ENCODE data around the gene PLXNA4. TPM values are rescaled to one million over a fixed set of nuclear protein-coding genes. Genes with fewer than 3 reads are reported as not detected.

Gene PLXNA4
- total and polyA plus RNA-seq, 8 donors, result 0.19 to 1.6 (median 0.47) TPM

DNA sequence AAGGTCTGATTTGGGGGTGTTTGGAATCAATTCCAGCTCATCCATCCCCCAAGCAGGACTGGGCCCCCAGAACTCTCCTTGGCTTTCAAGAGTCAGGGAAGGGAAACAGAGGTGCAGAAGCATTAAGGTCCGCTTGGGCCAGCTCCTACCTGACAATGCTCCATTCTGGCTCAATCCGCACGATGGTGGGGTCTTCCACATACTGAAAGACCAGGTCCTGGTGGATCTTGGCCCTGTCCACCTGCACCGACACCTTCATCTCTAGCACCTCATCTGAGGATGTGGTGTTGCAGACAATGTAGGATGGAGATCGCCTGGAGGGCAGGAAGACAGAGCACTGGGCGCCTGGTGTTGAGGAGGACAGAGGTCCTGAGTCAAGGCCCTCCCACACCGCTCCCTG lies 391.1 kb downstream of the PLXNA4 start:
- no peaks in the 10 kb centered on the region for H3K36me3 ChIP-seq
- intact Hi-C loops (cut with DNase I), result no loop called here
- ATAC-seq, result no peak
- H3K9me3 ChIP-seq, result peaks cover 0 to 4% (median 0%) of the 10 kb centered on the region in 4 donors
- WGBS, 2 donors, result 86 to 94% methylated on average over 7 of the region's 7 CpGs
- no peak for FAIRE-seq
- H3K4me1 ChIP-seq, result no peaks in the 10 kb centered on the region
- no peak overlapping the region for H3K27ac ChIP-seq
- TF ChIP-seq, protein P1, sequence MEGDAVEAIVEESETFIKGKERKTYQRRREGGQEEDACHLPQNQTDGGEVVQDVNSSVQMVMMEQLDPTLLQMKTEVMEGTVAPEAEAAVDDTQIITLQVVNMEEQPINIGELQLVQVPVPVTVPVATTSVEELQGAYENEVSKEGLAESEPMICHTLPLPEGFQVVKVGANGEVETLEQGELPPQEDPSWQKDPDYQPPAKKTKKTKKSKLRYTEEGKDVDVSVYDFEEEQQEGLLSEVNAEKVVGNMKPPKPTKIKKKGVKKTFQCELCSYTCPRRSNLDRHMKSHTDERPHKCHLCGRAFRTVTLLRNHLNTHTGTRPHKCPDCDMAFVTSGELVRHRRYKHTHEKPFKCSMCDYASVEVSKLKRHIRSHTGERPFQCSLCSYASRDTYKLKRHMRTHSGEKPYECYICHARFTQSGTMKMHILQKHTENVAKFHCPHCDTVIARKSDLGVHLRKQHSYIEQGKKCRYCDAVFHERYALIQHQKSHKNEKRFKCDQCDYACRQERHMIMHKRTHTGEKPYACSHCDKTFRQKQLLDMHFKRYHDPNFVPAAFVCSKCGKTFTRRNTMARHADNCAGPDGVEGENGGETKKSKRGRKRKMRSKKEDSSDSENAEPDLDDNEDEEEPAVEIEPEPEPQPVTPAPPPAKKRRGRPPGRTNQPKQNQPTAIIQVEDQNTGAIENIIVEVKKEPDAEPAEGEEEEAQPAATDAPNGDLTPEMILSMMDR (IDR thresholded peaks at IDR 0.05), result no peak
- no peak for DNase-seq
- H3K4me3 ChIP-seq, result no peak overlapping the region
- H3K27me3 ChIP-seq, result no peaks in the 10 kb centered on the region

DNA sequence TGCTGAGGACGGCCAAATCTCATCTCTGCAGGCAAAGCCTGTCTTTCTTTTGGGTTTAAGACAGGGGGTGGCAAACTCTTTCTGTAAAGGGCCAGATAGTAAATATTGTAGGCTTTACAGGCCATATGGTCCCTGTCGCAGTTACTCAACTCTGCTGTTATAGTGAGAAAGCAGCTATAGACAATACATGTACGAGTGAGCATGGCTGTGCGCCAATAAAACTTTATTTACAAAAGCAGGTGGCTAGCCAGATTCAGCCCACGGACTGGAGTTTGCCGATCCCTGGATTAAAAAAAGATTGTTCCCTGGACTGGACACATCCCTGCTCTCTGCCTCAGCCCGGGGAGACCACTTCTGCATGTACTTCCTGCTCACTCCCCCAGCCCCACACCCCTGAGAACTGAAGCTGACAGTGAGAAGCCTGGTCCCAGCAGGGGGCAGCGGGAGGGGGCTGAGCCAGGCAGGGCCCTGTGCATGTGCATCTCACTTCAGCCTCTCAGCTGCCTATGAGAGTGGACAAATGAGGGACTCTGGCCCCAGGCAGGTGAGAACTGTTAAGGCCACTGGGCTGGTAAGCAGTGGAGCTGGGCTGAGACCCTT lies 392.4 kb downstream of the PLXNA4 start:
- no peak for FAIRE-seq
- Histone ChIP-seq H3K4me1 (no peaks in the 10 kb centered on the region), H3K36me3 (no peaks in the 10 kb centered on the region), H3K9me3 (peaks cover 0 to 4% (median 0%) of the 10 kb centered on the region in 4 donors), H3K4me3 (no peak overlapping the region), H3K27me3 (no peaks in the 10 kb centered on the region), H3K27ac (no peak overlapping the region)
- intact Hi-C loops (cut with DNase I), result no loop called here
- TF ChIP-seq, protein P1 (IDR thresholded peaks at IDR 0.05), result no peak
- no peak for DNase-seq
- WGBS, 2 donors, result 73 to 76% methylated on average over 8 of the region's 8 CpGs
- ATAC-seq, result no peak

DNA sequence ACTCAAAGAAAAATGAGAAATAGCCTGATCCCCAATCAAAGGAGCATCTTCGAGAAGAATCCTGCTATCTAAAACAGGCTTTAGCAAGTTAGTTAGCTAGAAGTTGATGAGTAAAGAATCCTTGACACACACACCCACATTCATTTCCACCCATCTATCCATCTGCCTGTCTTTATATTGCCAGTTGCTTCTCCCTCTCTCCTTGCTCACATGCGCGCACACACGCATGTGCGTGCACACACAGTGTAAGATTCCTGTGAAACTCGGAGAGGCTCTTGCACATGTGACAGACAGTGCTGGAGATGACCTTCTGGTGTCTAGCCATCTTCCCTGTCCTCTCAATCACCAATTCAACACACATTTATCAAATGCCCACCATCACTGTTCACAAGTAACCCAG lies 393.3 kb downstream of the PLXNA4 start:
- H3K27me3 ChIP-seq, result no peaks in the 10 kb centered on the region
- TF ChIP-seq, protein P1 (IDR thresholded peaks at IDR 0.05), result no peak
- intact Hi-C loops (cut with DNase I), result no loop called here
- no peaks in the 10 kb centered on the region for H3K36me3 ChIP-seq
- no peak for ATAC-seq
- DNase-seq, result no peak
- H3K4me1 ChIP-seq, result no peaks in the 10 kb centered on the region
- FAIRE-seq, result no peak
- WGBS, 2 donors, result 91% methylated on average over 6 of the region's 6 CpGs
- no peak overlapping the region for H3K4me3 ChIP-seq
- H3K9me3 ChIP-seq, result peaks cover 0 to 4% (median 0%) of the 10 kb centered on the region in 4 donors
- no peak overlapping the region for H3K27ac ChIP-seq

DNA sequence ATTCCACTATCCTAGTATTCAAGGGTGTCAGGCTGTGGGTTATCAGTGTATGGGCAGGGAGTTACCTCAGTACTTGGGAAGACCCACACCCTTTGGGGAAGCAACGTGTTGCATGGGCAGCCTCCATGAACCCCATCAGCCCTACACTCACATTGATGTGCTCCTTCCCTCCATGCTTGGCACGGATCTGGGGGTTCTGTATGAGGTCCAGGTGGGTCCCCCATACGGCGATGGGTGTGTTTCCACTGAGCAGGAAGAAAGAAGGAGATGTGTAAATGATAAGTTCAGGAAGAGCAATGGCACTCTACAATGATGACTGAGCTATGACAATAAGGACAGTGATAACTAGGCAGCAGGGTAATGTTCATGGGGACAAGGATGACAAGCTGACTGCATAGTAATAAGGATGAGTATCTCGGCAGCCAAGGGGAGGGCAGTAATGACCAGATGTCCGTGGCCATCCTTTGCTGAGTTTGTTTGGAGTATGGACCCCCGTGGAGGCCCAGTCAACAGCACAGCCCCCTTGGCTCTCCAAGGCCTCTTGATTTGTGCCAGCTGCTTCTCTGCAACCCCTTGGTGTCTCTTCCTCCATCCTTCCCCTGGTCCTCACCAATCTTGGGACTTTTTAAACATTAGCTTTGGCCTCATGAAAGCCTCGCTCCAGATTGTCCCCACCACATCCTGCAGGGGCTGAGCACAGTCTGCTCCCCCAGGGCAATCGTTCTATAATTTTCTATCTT lies 394.2 kb downstream of the PLXNA4 start:
- Histone ChIP-seq H3K4me3 (no peak overlapping the region), H3K4me1 (no peaks in the 10 kb centered on the region), H3K27ac (no peak overlapping the region), H3K27me3 (no peaks in the 10 kb centered on the region), H3K9me3 (no peaks in the 10 kb centered on the region), H3K36me3 (no peaks in the 10 kb centered on the region)
- intact Hi-C loops (cut with DNase I), result no loop called here
- TF ChIP-seq, protein P1 (IDR thresholded peaks at IDR 0.05), result no peak
- ATAC-seq, result no peak
- 64 to 75% methylated on average over 9 of the region's 9 CpGs for WGBS, 2 donors
- DNase-seq, result no peak
- FAIRE-seq, result no peak

DNA sequence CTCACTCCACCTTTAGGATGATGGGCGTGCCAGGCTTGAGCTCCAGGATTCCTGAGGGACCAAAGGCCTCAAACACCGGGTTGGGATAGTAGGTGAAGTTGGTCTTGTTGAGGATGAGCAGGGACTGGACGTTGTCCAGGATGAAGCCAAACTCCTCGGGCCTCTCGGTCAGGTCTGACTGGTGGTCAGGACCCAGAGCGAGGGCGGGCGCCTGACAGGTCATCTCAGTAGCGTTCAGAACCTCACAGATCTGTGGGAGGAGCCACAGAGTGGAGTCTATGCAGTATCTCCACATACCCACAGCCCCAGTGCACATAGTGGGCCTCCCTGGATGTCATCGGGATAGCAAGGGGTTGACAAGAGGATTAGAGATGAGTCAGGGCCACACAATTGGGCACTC lies 394.9 kb downstream of the PLXNA4 start:
- H3K27me3 ChIP-seq, result no peaks in the 10 kb centered on the region
- H3K27ac ChIP-seq, result no peak overlapping the region
- FAIRE-seq (no peak), ATAC-seq (no peak), DNase-seq (no peak)
- H3K36me3 ChIP-seq, result no peaks in the 10 kb centered on the region
- TF ChIP-seq, protein P1 (IDR thresholded peaks at IDR 0.05), result no peak
- 75 to 89% methylated on average over 10 of the region's 10 CpGs for WGBS, 2 donors
- no peaks in the 10 kb centered on the region for H3K9me3 ChIP-seq
- intact Hi-C loops (cut with DNase I), result no loop called here
- H3K4me3 ChIP-seq, result no peak overlapping the region
- no peaks in the 10 kb centered on the region for H3K4me1 ChIP-seq

All from pancreas (tissue), 10 donors.